LNCAP (cell line): ENCODE results near the gene GUCY2C.

Source experiments
- CTCF ChIP-seq: fragments of 450-650 bp; IDR thresholded peaks from 2 replicates; pipeline ENCODE4 v1.5.1; 2017; ENCODE audit warnings: mild to moderate bottlenecking

The GUCY2C gene

GRCh38 chr12:14696265-14696741 lies at the start of gene GUCY2C:
Gene GUCY2C (minus strand): TSS chr12:14696599. CDS start chr12:14696448, 151 bp downstream.
- no peak for TF ChIP-seq CTCF

GRCh38 chr12:14743061-14743460 lies 46.7 kb upstream of the GUCY2C start:
- TF ChIP-seq CTCF, result no peak

- no peak for TF ChIP-seq CTCF
Observed at GRCh38 chr12:14741942-14742341, 45.5 kb upstream of the GUCY2C start.

GRCh38 chr12:14741153-14741552 lies 44.8 kb upstream of the GUCY2C start:
- TF ChIP-seq CTCF, result no peak

- no peak for TF ChIP-seq CTCF
Observed at GRCh38 chr12:14731821-14732220, 35.4 kb upstream of the GUCY2C start.

GRCh38 chr12:14729586-14729985 lies 33.2 kb upstream of the GUCY2C start:
- no peak for TF ChIP-seq CTCF

GRCh38 chr12:14723763-14724162 lies 27.4 kb upstream of the GUCY2C start:
- TF ChIP-seq CTCF, result peak; percentile 83

GRCh38 chr12:14716848-14717444 lies 20.5 kb upstream of the GUCY2C start:
- TF ChIP-seq CTCF, result peak; percentile 54
